Parathyroid adenoma (tissue), 2 donors: ENCODE results near the gene BRPF3.
A peak's percentile ranks its signal among the peaks of the same experiment; 100 is the strongest.

ENCODE experiments used
- H2AFZ ChIP-seq: fragments of 300-600 bp; sonication (generic); one replicate; pipeline ENCODE4 v1.7.0; 2017; ENCODE audit warnings: antibody characterized with exemption, mild to moderate bottlenecking
- H3K27ac ChIP-seq: fragments of 300-600 bp; sonication (generic); one replicate; pipeline ENCODE4 v1.7.0; 2017
- H3K27me3 ChIP-seq: fragments of 300-600 bp; sonication (generic); one replicate; pipeline ENCODE4 v1.7.0; 2017; ENCODE audit warnings: low read length; ENCODE audit not compliant: control insufficient read depth, insufficient read depth
- H3K36me3 ChIP-seq: fragments of 300-600 bp; sonication (generic); one replicate; pipeline ENCODE4 v1.7.0; 2017; ENCODE audit warnings: low read length; ENCODE audit not compliant: control insufficient read depth, insufficient read depth
- H3K4me1 ChIP-seq: fragments of 300-600 bp; sonication (generic); one replicate; pipeline ENCODE4 v1.7.0; 2017; ENCODE audit warnings: control low read depth
- H3K4me2 ChIP-seq: fragments of 300-600 bp; sonication (generic); one replicate; pipeline ENCODE4 v1.7.0; 2017; ENCODE audit warnings: low read length
- H3K4me3 ChIP-seq: fragments of 300-600 bp; sonication (generic); one replicate; pipeline ENCODE4 v1.7.0; 2017; ENCODE audit warnings: low read depth, low read length
- H3K79me2 ChIP-seq: fragments of 300-600 bp; sonication (generic); one replicate; pipeline ENCODE4 v1.7.0; 2017; ENCODE audit warnings: control low read depth
- H3K9ac ChIP-seq: fragments of 300-600 bp; sonication (generic); one replicate; pipeline ENCODE4 v1.7.0; 2017; ENCODE audit warnings: mild to moderate bottlenecking
- H3K9me3 ChIP-seq: fragments of 300-600 bp; sonication (generic); one replicate; pipeline ENCODE4 v1.7.0; 2017; ENCODE audit warnings: low read length; ENCODE audit not compliant: control insufficient read depth
- CTCF ChIP-seq: fragments of 300-600 bp; sonication (generic); IDR thresholded peaks from one replicate; pipeline ENCODE4 v1.7.0; 2017; ENCODE audit warnings: antibody characterized with exemption, mild to moderate bottlenecking
- donor health status: primary hyperparathyroidism.

Gene BRPF3

GRCh38 chr6:36197739-36198221, 1.2 kb downstream of the BRPF3 start:
- Histone ChIP-seq H3K4me3 (peak overlapping the region; percentile 75), H3K9ac (no peak overlapping the region), H3K4me2 (peak overlapping the region; percentile 90), H3K9me3 (no peaks in the 10 kb centered on the region), H3K79me2 (peaks cover 30% of the 10 kb centered on the region), H3K27ac (no peak overlapping the region), H3K36me3 (no peaks in the 10 kb centered on the region), H2AFZ (peak overlapping the region; percentile 79), H3K27me3 (no peaks in the 10 kb centered on the region), H3K4me1 (peaks cover 5% of the 10 kb centered on the region)
- no peak for TF ChIP-seq CTCF

GRCh38 chr6:36198986-36199385, 2.4 kb downstream of the BRPF3 start:
- Histone ChIP-seq H2AFZ (no peak overlapping the region), H3K4me2 (no peak overlapping the region), H3K36me3 (no peaks in the 10 kb centered on the region), H3K4me3 (no peak overlapping the region), H3K79me2 (peaks cover 32% of the 10 kb centered on the region), H3K9ac (no peak overlapping the region), H3K4me1 (peaks cover 5% of the 10 kb centered on the region), H3K27ac (no peak overlapping the region), H3K27me3 (no peaks in the 10 kb centered on the region), H3K9me3 (no peaks in the 10 kb centered on the region)
- TF ChIP-seq CTCF, result no peak

GRCh38 chr6:36200154-36200891, 3.8 kb downstream of the BRPF3 start:
- Histone ChIP-seq H3K4me2 (no peak overlapping the region), H3K4me3 (no peak overlapping the region), H3K9ac (no peak overlapping the region), H3K4me1 (peaks cover 5% of the 10 kb centered on the region), H3K9me3 (no peaks in the 10 kb centered on the region), H3K79me2 (peaks cover 32% of the 10 kb centered on the region), H2AFZ (no peak overlapping the region), H3K27ac (no peak overlapping the region), H3K27me3 (no peaks in the 10 kb centered on the region), H3K36me3 (no peaks in the 10 kb centered on the region)
- no peak for TF ChIP-seq CTCF

- no peak overlapping the region for H3K27ac ChIP-seq
- no peak for TF ChIP-seq CTCF
- H3K9me3 ChIP-seq, result no peaks in the 10 kb centered on the region
- no peak overlapping the region for H3K9ac ChIP-seq
- H2AFZ ChIP-seq, result no peak overlapping the region
- peaks cover 5% of the 10 kb centered on the region for H3K4me1 ChIP-seq
- H3K27me3 ChIP-seq, result no peaks in the 10 kb centered on the region
- H3K4me3 ChIP-seq, result no peak overlapping the region
- H3K4me2 ChIP-seq, result no peak overlapping the region
- no peaks in the 10 kb centered on the region for H3K36me3 ChIP-seq
- H3K79me2 ChIP-seq, result peaks cover 32% of the 10 kb centered on the region
Observed at GRCh38 chr6:36200998-36201596, 4.6 kb downstream of the BRPF3 start.
